ENCODE measurements around the gene CLASP1. TPM values are rescaled to one million over a fixed set of nuclear protein-coding genes. Genes with fewer than 3 reads are reported as not detected.
"Not testable (repeated sequence)": the region's sequence is repeated elsewhere in the genome, so short reads cannot be mapped to it uniquely, and the experiment has no call there.

CLASP1 gene
- total and polyA plus RNA-seq, 2 experiments from 2014 or later, result 20.1 to 37.4 TPM

DNA sequence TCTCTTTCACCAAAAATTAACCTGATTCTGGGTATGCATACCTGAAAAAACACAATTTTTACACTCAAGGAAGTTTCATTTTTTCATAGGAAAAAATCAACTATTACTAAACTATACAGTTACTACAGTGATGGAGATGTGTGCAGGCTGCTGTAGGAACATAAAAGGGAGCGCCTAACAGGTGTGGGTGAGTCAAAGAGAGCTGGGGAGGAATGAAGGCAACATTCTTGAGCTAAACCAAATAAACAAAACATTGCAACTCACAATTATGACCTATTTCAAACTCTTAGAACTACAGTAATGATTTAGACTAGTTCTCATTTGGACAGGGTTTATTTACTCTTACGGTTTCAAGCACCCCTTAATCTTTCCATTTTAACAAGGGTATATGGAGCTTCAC, 13.4 kb upstream of the CLASP1 start:
- Histone ChIP-seq H3K4me1 (ENCODE audit: insufficient read depth) (0 out of 2 replicates have a peak, but pooled peaks cover 3% of the 10 kb centered on the region), H3K36me3 (ENCODE audit: low read depth) (no peaks in the 10 kb centered on the region), H3F3A (ENCODE audit: insufficient read depth) (no peaks in the 10 kb centered on the region), H3K9me2 (ENCODE audit: insufficient read depth) (no peaks in the 10 kb centered on the region), H3K27me3 (replicated peaks; ENCODE audit: insufficient read depth) (no peaks in the 10 kb centered on the region), H3K9ac (no peak overlapping the region), H2AFZ (no peak overlapping the region), H3K4me3 (no peak overlapping the region), H3K27ac (no peak overlapping the region), H3K9me3 (ENCODE audit: low read depth) (no peaks in the 10 kb centered on the region), H4K20me1 (ENCODE audit: insufficient read depth) (no peaks in the 10 kb centered on the region), H3K4me2 (ENCODE audit: unreplicated experiment) (no peak overlapping the region), H3K79me2 (ENCODE audit: insufficient read depth) (no peaks in the 10 kb centered on the region)
- in situ Hi-C loops (cut with MboI), result no loop called here
- WGBS, 2 experiments (ENCODE audit: low coverage in 1 of 2, low lambda C conversion rate in 2 of 2, missing lambda C conversion rate in 2 of 2), result 94 to 97% methylated on average over 2 of the region's 2 CpGs
- TF ChIP-seq EZH2phosphoT487 (IDR thresholded peaks at IDR 0.05; ENCODE audit: insufficient read depth, low read depth) (no peak), EZH2 (IDR thresholded peaks at IDR 0.05; ENCODE audit: insufficient read depth, poor library complexity, severe bottlenecking) (no peak)
- DNase-seq, result no peak

- in situ Hi-C loops (cut with MboI), result no loop called here
Measured at GRCh38 chr2:121659933-121660332, 10.7 kb upstream of the CLASP1 start.

DNA sequence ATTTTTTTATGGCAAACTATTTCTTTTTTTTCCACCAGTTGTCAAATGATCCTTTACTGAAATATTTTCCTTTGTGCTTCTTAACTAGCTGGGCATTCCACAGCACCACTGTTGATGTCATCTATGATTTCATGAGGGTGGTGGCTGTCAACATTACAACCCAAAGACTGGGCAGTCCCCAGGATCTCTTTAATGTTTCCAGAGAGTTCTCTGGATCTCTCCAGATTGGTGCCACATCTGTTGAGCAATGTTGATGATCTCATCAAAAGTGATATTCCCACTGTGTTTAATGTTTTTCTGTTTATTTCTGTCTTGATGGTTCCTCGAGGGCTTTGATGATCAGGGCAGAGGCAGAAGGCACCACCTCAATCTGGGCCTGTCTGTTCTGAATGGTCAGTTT, 9.1 kb upstream of the CLASP1 start:
- 0 out of 2 replicates have a peak overlapping the region, but pooled peaks have one; percentile 24 for H3K27ac ChIP-seq
- H3K36me3 ChIP-seq (ENCODE audit: low read depth); H3K9me2 ChIP-seq (ENCODE audit: insufficient read depth); H4K20me1 ChIP-seq (ENCODE audit: insufficient read depth); H2AFZ ChIP-seq; H3K4me2 ChIP-seq (ENCODE audit: unreplicated experiment); H3K4me1 ChIP-seq (ENCODE audit: insufficient read depth); H3K4me3 ChIP-seq; H3F3A ChIP-seq (ENCODE audit: insufficient read depth); in situ Hi-C loops (cut with MboI); H3K27me3 ChIP-seq (replicated peaks; ENCODE audit: insufficient read depth); H3K9ac ChIP-seq; H3K9me3 ChIP-seq (ENCODE audit: low read depth); H3K79me2 ChIP-seq (ENCODE audit: insufficient read depth): not testable (repeated sequence)
- WGBS, 2 experiments (ENCODE audit: low coverage in 1 of 2, low lambda C conversion rate in 2 of 2, missing lambda C conversion rate in 2 of 2), result 10 to 19% methylated on average over 1 of the region's 1 CpG
- DNase-seq, result peak; percentile 73

More at GRCh38 chr2:121659933-121660332, 10.7 kb upstream of the CLASP1 start:
- Histone ChIP-seq H3K4me2 (ENCODE audit: unreplicated experiment) (no peak overlapping the region), H3K9ac (no peak overlapping the region), H3K9me3 (ENCODE audit: low read depth) (no peaks in the 10 kb centered on the region), H3K4me1 (ENCODE audit: insufficient read depth) (0 out of 2 replicates have a peak, but pooled peaks cover 3% of the 10 kb centered on the region), H4K20me1 (ENCODE audit: insufficient read depth) (no peaks in the 10 kb centered on the region), H3K9me2 (ENCODE audit: insufficient read depth) (no peaks in the 10 kb centered on the region), H3K79me2 (ENCODE audit: insufficient read depth) (no peaks in the 10 kb centered on the region), H3K27me3 (replicated peaks; ENCODE audit: insufficient read depth) (no peaks in the 10 kb centered on the region), H2AFZ (no peak overlapping the region), H3K4me3 (no peak overlapping the region), H3K36me3 (ENCODE audit: low read depth) (no peaks in the 10 kb centered on the region), H3K27ac (no peak overlapping the region), H3F3A (ENCODE audit: insufficient read depth) (no peaks in the 10 kb centered on the region)
- no peak for DNase-seq
- TF ChIP-seq EZH2phosphoT487 (IDR thresholded peaks at IDR 0.05; ENCODE audit: insufficient read depth, low read depth) (no peak), EZH2 (IDR thresholded peaks at IDR 0.05; ENCODE audit: insufficient read depth, poor library complexity, severe bottlenecking) (no peak)
- WGBS, 2 experiments (ENCODE audit: low coverage in 1 of 2, low lambda C conversion rate in 2 of 2, missing lambda C conversion rate in 2 of 2), result 80 to 86% methylated on average over 6 of the region's 6 CpGs

DNA sequence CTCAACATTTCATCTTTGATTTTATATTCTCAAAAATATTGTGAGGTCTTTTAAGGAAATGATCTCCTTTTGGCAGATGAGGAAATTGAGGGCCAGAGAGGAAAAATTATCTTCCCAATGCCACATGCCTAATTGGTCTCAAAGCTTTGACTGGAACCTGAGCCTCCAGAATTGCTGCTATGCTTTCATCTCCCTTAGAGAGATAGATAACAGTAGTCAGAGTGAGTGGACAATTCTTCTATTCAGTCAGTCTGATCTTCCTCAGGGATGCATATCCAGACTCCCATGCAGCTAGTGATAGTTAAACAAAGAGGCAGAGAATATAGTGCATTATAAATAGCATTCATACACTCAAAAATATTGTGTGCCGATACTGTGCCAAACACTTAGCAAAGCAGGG, 3.8 kb upstream of the CLASP1 start:
- Histone ChIP-seq H4K20me1 (ENCODE audit: insufficient read depth) (no peaks in the 10 kb centered on the region), H3K4me3 (no peak overlapping the region), H3F3A (ENCODE audit: insufficient read depth) (peaks cover 2% of the 10 kb centered on the region), H3K9me2 (ENCODE audit: insufficient read depth) (no peaks in the 10 kb centered on the region), H3K36me3 (ENCODE audit: low read depth) (no peaks in the 10 kb centered on the region), H3K27ac (no peak overlapping the region), H3K79me2 (ENCODE audit: insufficient read depth) (peaks cover 36% of the 10 kb centered on the region), H3K27me3 (replicated peaks; ENCODE audit: insufficient read depth) (no peaks in the 10 kb centered on the region), H2AFZ (no peak overlapping the region), H3K4me2 (ENCODE audit: unreplicated experiment) (no peak overlapping the region), H3K9ac (no peak overlapping the region), H3K4me1 (ENCODE audit: insufficient read depth) (peaks cover 9% of the 10 kb centered on the region), H3K9me3 (ENCODE audit: low read depth) (no peaks in the 10 kb centered on the region)
- in situ Hi-C loops (cut with MboI), result no loop called here
- DNase-seq, result no peak
- TF ChIP-seq EZH2phosphoT487 (IDR thresholded peaks at IDR 0.05; ENCODE audit: insufficient read depth, low read depth) (no peak), EZH2 (IDR thresholded peaks at IDR 0.05; ENCODE audit: insufficient read depth, poor library complexity, severe bottlenecking) (no peak)
- 38 to 67% methylated on average over 1 of the region's 1 CpG for WGBS, 2 experiments (ENCODE audit: low coverage in 1 of 2, low lambda C conversion rate in 2 of 2, missing lambda C conversion rate in 2 of 2)

- Histone ChIP-seq H3K9ac (peak overlapping the region; percentile 98), H3K4me3 (peak overlapping the region; percentile 95), H3K27ac (peak overlapping the region; percentile 97), H3K27me3 (replicated peaks; ENCODE audit: insufficient read depth) (no peaks in the 10 kb centered on the region), H2AFZ (peak overlapping the region; percentile 98), H3K4me1 (ENCODE audit: insufficient read depth) (peaks cover 20% of the 10 kb centered on the region), H3K9me3 (ENCODE audit: low read depth) (no peaks in the 10 kb centered on the region), H3K79me2 (ENCODE audit: insufficient read depth) (peaks cover 62% of the 10 kb centered on the region), H3F3A (ENCODE audit: insufficient read depth) (peaks cover 10% of the 10 kb centered on the region), H4K20me1 (ENCODE audit: insufficient read depth) (no peaks in the 10 kb centered on the region), H3K9me2 (ENCODE audit: insufficient read depth) (no peaks in the 10 kb centered on the region), H3K36me3 (ENCODE audit: low read depth) (no peaks in the 10 kb centered on the region), H3K4me2 (ENCODE audit: unreplicated experiment) (peak overlapping the region; percentile 96)
- TF ChIP-seq EZH2phosphoT487 (IDR thresholded peaks at IDR 0.05; ENCODE audit: insufficient read depth, low read depth) (no peak), EZH2 (IDR thresholded peaks at IDR 0.05; ENCODE audit: insufficient read depth, poor library complexity, severe bottlenecking) (no peak)
- DNase-seq, result peak; percentile 61
- in situ Hi-C loops (cut with MboI), result no loop called here
- WGBS, 2 experiments (ENCODE audit: low coverage in 1 of 2, low lambda C conversion rate in 2 of 2, missing lambda C conversion rate in 2 of 2), result 1 to 2% methylated on average over 23 of the region's 23 CpGs
Measured at GRCh38 chr2:121650315-121650930, 1.2 kb upstream of the CLASP1 start.

All from GM23248 (cell line).